Aorta (tissue), 5 donors: ENCODE results near the gene FOXA2. TPM values are rescaled to one million over a fixed set of nuclear protein-coding genes. Genes with fewer than 3 reads are reported as not detected.
"Not testable (repeated sequence)": the region's sequence is repeated elsewhere in the genome, so short reads cannot be mapped to it uniquely, and the experiment has no call there.

Source experiments
- ATAC-seq: fragments of 200-7000 bp; cut with Tn5 transposase; one replicate; pipeline ENCODE4 v1.9.1; 2022; ENCODE audit warnings: moderate library complexity; ENCODE audit not compliant: low FRiP score
- DNase-seq, 2 donors: peaks; one replicate each; pipeline ENCODE4 v3.0.0-alpha.2; 2020
- H3K27ac ChIP-seq, 2 donors: one replicate each; pipeline ENCODE4 v1.5.1; 2013; ENCODE audit warnings: low read length in 2 of 2, mild to moderate bottlenecking in 2 of 2, moderate library complexity in 2 of 2, control low read depth in 1 of 2, inconsistent platforms in 1 of 2, low read depth in 1 of 2
- H3K27me3 ChIP-seq, 2 donors: one replicate each; pipeline ENCODE4 v1.6.1; 2013; ENCODE audit warnings: control low read depth in 1 of 2, low read length in 1 of 2, mild to moderate bottlenecking in 1 of 2, moderate library complexity in 1 of 2; ENCODE audit not compliant: insufficient read depth in 2 of 2, control insufficient read depth in 1 of 2
- H3K36me3 ChIP-seq, 2 donors: one replicate each; pipeline ENCODE4 v1.6.1; 2013; ENCODE audit warnings: control low read depth in 1 of 2, low read length in 1 of 2, mild to moderate bottlenecking in 1 of 2; ENCODE audit not compliant: insufficient read depth in 2 of 2, control insufficient read depth in 1 of 2
- H3K4me1 ChIP-seq, 2 donors: one replicate each; pipeline ENCODE4 v1.6.1; 2013; ENCODE audit warnings: low read length in 2 of 2, control low read depth in 1 of 2, mild to moderate bottlenecking in 1 of 2, moderate library complexity in 1 of 2; ENCODE audit not compliant: insufficient read depth in 2 of 2, control insufficient read depth in 1 of 2
- H3K4me3 ChIP-seq, 2 donors: one replicate each; pipeline ENCODE4 v1.5.1; 2013; ENCODE audit warnings: low read length in 2 of 2, control low read depth in 1 of 2, mild to moderate bottlenecking in 1 of 2
- H3K9me3 ChIP-seq: one replicate; pipeline ENCODE4 v1.6.1; 2013; ENCODE audit warnings: mild to moderate bottlenecking, low read length; ENCODE audit not compliant: control insufficient read depth
- WGBS, 2 donors: extraction: QIAGEN DNeasy Blood & Tissue Kit; methylation state at CpG; one replicate each; pipeline ENCODE4 v1.1.7; 2013; 5-methylcytosine and 5-hydroxymethylcytosine counted together
- intact Hi-C, 2 donors: fragments of 100-400 bp; cut with DNase I; formaldehyde crosslinking; loops; one replicate each; pipeline versions ENCODE4 v1.14.2 to v1.15.0; 2022
- polyA plus RNA-seq, 2 donors: library from polyadenylated mRNA; stranded (reverse); fragments of 200-250 nt; gene quantifications; one replicate each; pipeline ENCODE4 v1.2.3, GENCODE V29; 2013
- total RNA-seq, 2 donors: library from RNA; stranded (reverse); fragmentation: NEBNext Ultra II Directional; extraction: Animal tissue kit (Norgen Biotek cat#: 25700); gene quantifications; one replicate each; pipeline ENCODE4 v1.2.1, GENCODE V29; 2021
- donor health status: healthy with polysubstance abuse.
- donor health status: Bipolar disorder and iron deficiency.
- donor health status: DM: no; HTN: no; CAD: no.
- donor health status: DM: no; HTN: no; CAD: no.
- donor health status: DM: yes; HTN: yes; CAD: no.

Gene FOXA2
- total and polyA plus RNA-seq, 4 donors, result 0.88 TPM; not detected in 3

GRCh38 chr20:22617160-22617559, 32.8 kb upstream of the FOXA2 start:
- DNase-seq (no peak), ATAC-seq (no peak)
- peaks cover 0 to 2% of the 10 kb centered on the region in 2 donors for H3K27me3 ChIP-seq
- no peaks in the 10 kb centered on the region for H3K36me3 ChIP-seq
- H3K27ac ChIP-seq, result no peak overlapping the region
- no peaks in the 10 kb centered on the region for H3K4me1 ChIP-seq
- no peak overlapping the region for H3K4me3 ChIP-seq
- H3K9me3 ChIP-seq, result peaks cover 3% of the 10 kb centered on the region
- 61 to 76% methylated on average over 3 of the region's 3 CpGs for WGBS, 2 donors
- intact Hi-C loops, result no loop called here

DNA sequence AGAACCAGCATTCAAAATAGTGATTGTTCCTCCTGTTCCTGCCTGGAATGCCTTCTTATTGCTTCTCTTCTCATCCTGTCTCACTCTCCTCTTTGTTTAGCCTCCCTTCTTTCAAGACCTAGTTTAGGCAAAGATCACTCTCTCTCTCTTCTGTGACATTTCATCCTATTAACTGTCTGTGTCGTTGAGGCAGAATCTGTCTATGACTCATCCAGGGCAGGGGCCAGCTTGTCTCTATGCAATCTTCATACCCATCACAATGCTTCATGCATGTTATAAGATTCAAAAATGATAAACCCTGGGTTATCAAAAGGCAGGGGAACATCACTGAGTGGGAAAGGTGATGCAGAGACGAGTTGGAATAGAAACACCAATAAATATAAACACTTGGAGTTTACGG, 32.2 kb upstream of the FOXA2 start:
- ATAC-seq (no peak), DNase-seq (no peak)
- H3K4me1 ChIP-seq, result no peaks in the 10 kb centered on the region
- H3K27ac ChIP-seq, result no peak overlapping the region
- intact Hi-C loops, result no loop called here
- no peak overlapping the region for H3K4me3 ChIP-seq
- H3K9me3 ChIP-seq, result peaks cover 3% of the 10 kb centered on the region
- H3K36me3 ChIP-seq, result no peaks in the 10 kb centered on the region
- 61 to 63% methylated on average over 3 of the region's 3 CpGs for WGBS, 2 donors
- peaks cover 0 to 2% of the 10 kb centered on the region in 2 donors for H3K27me3 ChIP-seq

DNA sequence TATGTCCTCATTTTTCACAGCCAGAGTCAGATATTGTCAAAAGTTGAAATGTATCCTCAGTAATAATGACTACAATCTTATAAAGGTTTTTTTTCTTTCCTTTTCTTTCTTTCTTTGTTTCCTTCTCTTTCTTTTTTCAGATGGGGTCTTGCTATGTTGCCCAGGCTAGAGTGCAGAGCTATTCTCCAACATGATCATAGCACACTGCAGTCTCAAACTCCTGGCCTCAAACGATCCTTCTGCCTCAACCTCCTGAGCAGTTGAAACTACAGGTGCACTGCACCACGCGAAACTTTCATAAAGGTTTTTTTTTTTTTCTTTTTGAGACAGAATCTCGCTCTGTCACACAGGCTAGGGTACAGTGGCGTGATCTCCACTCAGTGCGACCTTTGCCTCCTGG, 31.1 kb upstream of the FOXA2 start:
- no peak for DNase-seq
- Histone ChIP-seq H3K4me1 (no peaks in the 10 kb centered on the region), H3K27ac (no peak overlapping the region), H3K27me3 (peaks cover 0 to 2% of the 10 kb centered on the region in 2 donors), H3K36me3 (no peaks in the 10 kb centered on the region), H3K4me3 (no peak overlapping the region), H3K9me3 (peaks cover 5% of the 10 kb centered on the region)
- no peak for ATAC-seq
- WGBS, 2 donors, result 85% methylated on average over 6 of the region's 6 CpGs
- intact Hi-C loops, result no loop called here

DNA sequence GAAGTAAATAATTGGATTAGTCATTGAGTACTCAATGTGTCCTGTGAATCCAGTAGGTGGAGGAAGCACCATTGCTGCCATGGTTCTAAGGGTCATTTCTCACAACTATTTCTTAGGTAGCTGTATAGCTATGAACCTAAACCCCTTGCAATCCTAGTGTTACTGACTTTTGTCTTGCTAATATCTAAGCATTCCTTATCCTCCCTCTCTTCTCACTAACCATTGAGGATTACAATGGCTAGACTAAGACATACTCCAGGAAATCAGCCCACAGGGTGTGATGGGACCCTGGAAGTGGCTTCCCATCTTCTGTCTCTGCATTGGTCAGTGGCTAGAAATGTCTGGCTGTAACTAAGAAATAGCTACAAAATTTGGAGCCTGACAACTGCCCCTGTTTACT, 27.3 kb upstream of the FOXA2 start:
- Histone ChIP-seq H3K36me3 (no peaks in the 10 kb centered on the region), H3K27me3 (no peaks in the 10 kb centered on the region), H3K4me3 (no peak overlapping the region), H3K4me1 (no peaks in the 10 kb centered on the region), H3K9me3 (peaks cover 2% of the 10 kb centered on the region), H3K27ac (no peak overlapping the region)
- ATAC-seq (no peak), DNase-seq (no peak)
- intact Hi-C loops, result no loop called here

DNA sequence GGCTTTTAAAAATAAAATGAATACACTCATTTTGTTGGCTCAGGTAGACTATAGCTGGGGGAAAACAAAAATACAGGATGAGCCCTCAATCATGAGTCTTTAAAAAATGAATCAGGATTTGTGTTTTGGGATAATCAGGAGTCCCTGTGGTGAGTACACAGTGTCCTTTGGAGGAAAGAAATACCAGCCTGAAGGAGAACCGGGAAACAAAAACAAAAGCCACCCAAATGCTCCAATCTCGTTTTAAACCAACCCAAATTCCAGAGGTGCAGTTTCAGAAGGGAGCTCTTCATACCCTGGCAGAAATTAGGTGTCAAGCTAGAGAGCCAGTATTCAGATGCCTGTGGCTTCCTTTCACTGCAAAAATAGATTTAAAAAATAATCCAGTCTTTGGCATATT, 23.3 kb upstream of the FOXA2 start:
- WGBS, 2 donors, result 2 to 7% methylated on average over 2 of the region's 2 CpGs

GRCh38 chr20:22604815-22605214, 20.4 kb upstream of the FOXA2 start:
- H3K27me3 ChIP-seq, result peaks cover 0 to 2% of the 10 kb centered on the region in 2 donors
- H3K36me3 ChIP-seq, result no peaks in the 10 kb centered on the region
- no peaks in the 10 kb centered on the region for H3K4me1 ChIP-seq
- H3K4me3 ChIP-seq, result no peak overlapping the region
- no peaks in the 10 kb centered on the region for H3K9me3 ChIP-seq
- ATAC-seq (no peak), DNase-seq (no peak)
- no peak overlapping the region for H3K27ac ChIP-seq
- intact Hi-C loops, result no loop called here

More for the DNA sequence above, 23.3 kb upstream of the FOXA2 start:
- H3K4me1 ChIP-seq, result no peaks in the 10 kb centered on the region
- H3K27me3 ChIP-seq, result no peaks in the 10 kb centered on the region
- no peak overlapping the region for H3K27ac ChIP-seq
- intact Hi-C loops, result no loop called here
- no peak for DNase-seq
- no peaks in the 10 kb centered on the region for H3K36me3 ChIP-seq
- no peak for ATAC-seq
- H3K4me3 ChIP-seq, result no peak overlapping the region
- peaks cover 2% of the 10 kb centered on the region for H3K9me3 ChIP-seq

GRCh38 chr20:22601361-22602141, 17.2 kb upstream of the FOXA2 start:
- no peaks in the 10 kb centered on the region for H3K4me1 ChIP-seq
- intact Hi-C loops, result no loop called here
- DNase-seq (no peak), ATAC-seq (no peak)
- H3K36me3 ChIP-seq, result no peaks in the 10 kb centered on the region
- H3K9me3 ChIP-seq, result no peaks in the 10 kb centered on the region
- no peak overlapping the region for H3K4me3 ChIP-seq
- peaks cover 0 to 2% of the 10 kb centered on the region in 2 donors for H3K27me3 ChIP-seq
- WGBS, 2 donors, result 51 to 56% methylated on average over 2 of the region's 2 CpGs
- no peak overlapping the region for H3K27ac ChIP-seq

DNA sequence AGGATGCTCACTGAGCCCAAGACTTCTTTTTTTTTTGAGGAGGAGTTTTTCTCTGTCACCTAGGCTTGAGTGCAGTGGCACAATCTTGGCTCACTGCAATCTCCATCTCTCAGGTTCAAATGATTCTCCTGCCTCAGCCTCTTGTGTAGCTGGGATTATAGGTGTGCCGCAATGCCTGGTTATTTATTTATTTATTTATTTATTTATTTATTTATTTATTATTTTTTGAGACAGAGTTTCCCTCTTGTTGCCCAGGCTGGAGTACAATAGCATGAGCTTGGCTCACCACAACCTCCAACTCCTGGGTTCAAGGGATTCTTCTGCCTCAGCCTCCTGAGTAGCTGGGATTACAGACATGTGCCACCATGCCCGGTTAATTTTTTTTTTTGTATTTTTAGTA, 14.9 kb upstream of the FOXA2 start:
- H3K27me3 ChIP-seq, intact Hi-C loops, H3K27ac ChIP-seq, H3K36me3 ChIP-seq, H3K4me1 ChIP-seq, ATAC-seq, H3K4me3 ChIP-seq, H3K9me3 ChIP-seq, DNase-seq: not testable (repeated sequence)
- 94 to 98% methylated on average over 2 of the region's 2 CpGs for WGBS, 2 donors

DNA sequence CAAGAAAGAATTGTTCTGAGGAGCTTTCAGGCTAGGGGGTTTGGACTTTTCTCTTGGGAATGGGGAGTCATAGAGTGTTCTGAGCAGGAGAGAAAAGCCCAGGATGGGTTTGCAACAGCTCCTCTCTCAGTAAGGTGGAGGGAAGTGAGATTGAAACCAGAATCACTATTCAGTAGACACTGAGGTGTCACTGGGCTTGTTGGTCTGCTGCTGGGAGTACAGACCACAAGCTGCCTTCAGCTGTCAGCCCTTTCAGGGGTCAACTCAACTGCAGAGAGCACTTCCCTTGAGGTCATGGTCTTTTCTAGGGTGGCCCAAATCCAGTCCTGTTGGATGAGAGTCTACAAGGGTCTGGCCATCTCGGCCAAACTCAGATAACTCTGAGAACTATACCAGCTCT, 12.9 kb upstream of the FOXA2 start:
- H3K27me3 ChIP-seq, result peaks cover 0 to 2% of the 10 kb centered on the region in 2 donors
- 58 to 78% methylated on average over 1 of the region's 1 CpG for WGBS, 2 donors
- ATAC-seq (no peak), DNase-seq (no peak)
- H3K4me1 ChIP-seq, result no peaks in the 10 kb centered on the region
- H3K4me3 ChIP-seq, result no peak overlapping the region
- intact Hi-C loops, result no loop called here
- no peaks in the 10 kb centered on the region for H3K36me3 ChIP-seq
- H3K9me3 ChIP-seq, result no peaks in the 10 kb centered on the region
- no peak overlapping the region for H3K27ac ChIP-seq
